GM12878 (cell line): Measurements from ENCODE around the gene SYS1. TPM values are rescaled to one million over a fixed set of nuclear protein-coding genes. Genes with fewer than 3 reads are reported as not detected.

Experiments used
- ATAC-seq: fragments of 200-7000 bp; cut with Tn5 transposase; 3 replicates; pipeline ENCODE4 v1.9.1; 2020; ENCODE audit warnings: mild to moderate bottlenecking, moderate library complexity
- BruUV-seq: library from RNA; stranded (reverse); fragments of 400-500 nt; replicated peaks from 2 replicates; lab custom pipeline; 2021; lab: Mats Ljungman, UMichigan
- CTCF ChIA-PET: fragments of 300-600 bp; sonication (Branson Sonifier 250); formaldehyde crosslinking; extraction: SDS; loops from one replicate; lab custom pipeline; 2021; ENCODE audit warnings: inconsistent platforms; lab: Yijun Ruan, JAX
- POLR2A ChIA-PET: fragments of 350-600 bp; formaldehyde crosslinking; extraction: SDS; loops from one replicate; lab custom pipeline; 2021; ENCODE audit warnings: inconsistent platforms; lab: Charles Lee
- RAD21 ChIA-PET: fragments of 300-600 bp; sonication (Branson Sonifier 250); formaldehyde crosslinking; loops from one replicate; lab custom pipeline; 2023; ENCODE audit warnings: antibody characterized with exemption; ENCODE audit not compliant: unreplicated experiment; lab: Charles Lee
- SMC1A ChIA-PET: fragments of 300-600 bp; sonication (Branson Sonifier 250); formaldehyde crosslinking; loops from one replicate; lab custom pipeline; 2023; ENCODE audit not compliant: unreplicated experiment, uncharacterized antibody; lab: Charles Lee
- DNase-seq: peaks from one replicate; pipeline ENCODE4 v3.0.0-alpha.2; 2011; ENCODE audit warnings: low read depth, low spot score
- FAIRE-seq: peaks from 3 replicates; lab custom pipeline; 2011; peaks lifted over from hg19 to GRCh38; lab: Jason Lieb, UNC
- H2AFZ ChIP-seq: 2 replicates; pipeline ENCODE4 v1.6.0; 2011; ENCODE audit warnings: low read depth, low read length, control low read depth; ENCODE audit not compliant: control insufficient read depth
- H3K27ac ChIP-seq: 2 replicates; pipeline ENCODE4 v1.5.1; 2011; ENCODE audit warnings: control low read depth; ENCODE audit not compliant: control insufficient read depth, insufficient read depth
- H3K27me3 ChIP-seq, 2 experiments: replicated peaks in 1 of 2; 2 replicates each; pipeline versions ENCODE4 v1.6.0 to v1.6.1; 2011; ENCODE audit warnings: low read length in 1 of 2; ENCODE audit not compliant: control insufficient read depth in 2 of 2, insufficient read depth in 2 of 2
- H3K36me3 ChIP-seq, 2 experiments: 2 replicates each; pipeline ENCODE4 v1.5.1; 2011; ENCODE audit warnings: low read length in 1 of 2; ENCODE audit not compliant: control insufficient read depth in 2 of 2, insufficient read depth in 2 of 2
- H3K4me1 ChIP-seq: 2 replicates; pipeline ENCODE4 v1.6.1; 2011; ENCODE audit warnings: mild to moderate bottlenecking, low read length, moderate library complexity, mixed read lengths; ENCODE audit not compliant: control insufficient read depth, insufficient read depth
- H3K4me2 ChIP-seq: 2 replicates; pipeline ENCODE4 v1.6.0; 2011; ENCODE audit warnings: control low read depth; ENCODE audit not compliant: control insufficient read depth, insufficient read depth
- H3K4me3 ChIP-seq: fragments of 200-600 bp; sonication (generic); 2 replicates; pipeline ENCODE4 v1.5.1; 2016
- H3K79me2 ChIP-seq: 2 replicates; pipeline ENCODE4 v1.6.0; 2011; ENCODE audit warnings: low read length; ENCODE audit not compliant: control insufficient read depth, insufficient read depth
- H3K9ac ChIP-seq: 2 replicates; pipeline ENCODE4 v1.8.0; 2011; ENCODE audit warnings: low read length, control low read depth, mixed read lengths; ENCODE audit not compliant: control insufficient read depth, insufficient read depth
- H3K9me3 ChIP-seq: replicated peaks from 3 replicates; pipeline ENCODE4 v1.5.1; 2011; ENCODE audit warnings: mild to moderate bottlenecking, low read length; ENCODE audit not compliant: control insufficient read depth, insufficient read depth
- H4K20me1 ChIP-seq: 2 replicates; pipeline ENCODE4 v1.6.0; 2011; ENCODE audit not compliant: control insufficient read depth, insufficient read depth
- CBX3 ChIP-seq: fragments of 200-600 bp; sonication (generic); IDR thresholded peaks from 2 replicates; pipeline ENCODE4 v1.6.1; 2016; ENCODE audit warnings: low read depth, borderline replicate concordance
- FOS ChIP-seq: IDR thresholded peaks from 3 replicates; pipeline ENCODE4 v1.6.1; 2011; ENCODE audit warnings: borderline replicate concordance; ENCODE audit not compliant: insufficient read length; ENCODE audit errors: extremely low read depth
- GABPA ChIP-seq: IDR thresholded peaks from 2 replicates; pipeline ENCODE4 v1.6.1; 2014; ENCODE audit warnings: antibody characterized with exemption, low read depth, mild to moderate bottlenecking, inconsistent platforms
- IRF4 ChIP-seq: IDR thresholded peaks from 2 replicates; pipeline ENCODE4 v1.6.1; 2011; ENCODE audit warnings: low read depth, low read length
- JUNB ChIP-seq: IDR thresholded peaks from 2 replicates; pipeline ENCODE4 v1.6.1; 2016; ENCODE audit warnings: antibody characterized with exemption, mild to moderate bottlenecking
- LARP7 ChIP-seq: fragments of 450-650 bp; IDR thresholded peaks from 2 replicates; pipeline ENCODE4 v1.6.1; 2017; ENCODE audit warnings: mild to moderate bottlenecking
- MEF2A ChIP-seq: IDR thresholded peaks from 2 replicates; pipeline ENCODE4 v1.6.1; 2011; ENCODE audit warnings: low read depth, mild to moderate bottlenecking, low read length, moderate library complexity; ENCODE audit not compliant: insufficient read depth
- MEF2B ChIP-seq: fragments of 450-650 bp; IDR thresholded peaks from 2 replicates; pipeline ENCODE4 v1.6.1; 2018; ENCODE audit warnings: mild to moderate bottlenecking, moderate library complexity; ENCODE audit not compliant: partially characterized antibody, poor library complexity, severe bottlenecking
- NFIC ChIP-seq: IDR thresholded peaks from 2 replicates; pipeline ENCODE4 v1.6.1; 2012; ENCODE audit warnings: low read depth, mild to moderate bottlenecking, inconsistent platforms, low read length, moderate library complexity
- NFXL1 ChIP-seq: fragments of 450-650 bp; IDR thresholded peaks from 2 replicates; pipeline ENCODE4 v1.6.1; 2017; ENCODE audit warnings: antibody characterized with exemption, mild to moderate bottlenecking, borderline replicate concordance
- RB1 ChIP-seq: fragments of 450-650 bp; formaldehyde crosslinking; IDR thresholded peaks from 2 replicates; pipeline ENCODE4 v1.6.1; 2017; ENCODE audit warnings: mild to moderate bottlenecking, borderline replicate concordance
- RELA ChIP-seq: fragments of 450-650 bp; IDR thresholded peaks from 2 replicates; pipeline ENCODE4 v1.8.0; 2014; ENCODE audit warnings: borderline replicate concordance; ENCODE audit not compliant: partially characterized antibody
- TCF3 ChIP-seq: IDR thresholded peaks from 2 replicates; pipeline ENCODE4 v1.6.1; 2012; ENCODE audit warnings: low read depth, mild to moderate bottlenecking, low read length, borderline replicate concordance; ENCODE audit not compliant: insufficient read depth
- WGBS: methylation state at CpG from one replicate; pipeline ENCODE4 v1.1.6; 2016; ENCODE audit warnings: low lambda C conversion rate; ENCODE audit not compliant: insufficient replicate concordance, insufficient coverage; ENCODE audit errors: missing lambda C conversion rate; 5-methylcytosine and 5-hydroxymethylcytosine counted together
- in situ Hi-C: fragments of 300-500 bp; cut with MboI; formaldehyde crosslinking; loops from 9 replicates; pipeline ENCODE4 v1.14.3; 2018; ENCODE audit warnings: mixed read lengths
- intact Hi-C: fragments of 100-400 bp; cut with micrococcal nuclease; formaldehyde crosslinking; loops from one replicate; pipeline ENCODE4 v1.14.2; 2022; ENCODE audit not compliant: unreplicated experiment
- polyA plus RNA-seq, 11 experiments: library from polyadenylated mRNA; depleted of rRNA in 4 of 11; unstranded in 6 of 11; stranded (reverse) in 5 of 11; fragments of >200 nt; fragmentation: Nextera tagmentation in 4 of 11; fragmentation: Illumina TruSeq in 1 of 11; extraction: Ambion mirVana in 4 of 11; extraction: Trizol in 1 of 11; gene quantifications; 1 replicate in 1 of 11; 2 replicates in 10 of 11; pipeline versions ENCODE4 v1.2.1 to v1.2.3, GENCODE V29; 2011 to 2016; ENCODE audit warnings: inconsistent platforms in 2 of 11, missing spikeins in 2 of 11, low read depth in 1 of 11
- total RNA-seq, 4 experiments: library from RNA; depleted of rRNA in 3 of 4; stranded (reverse); fragments of >200 nt in 3 of 4; fragmentation: Illumina TruSeq in 1 of 4; extraction: Trizol in 1 of 4; gene quantifications; 2 replicates each; pipeline versions ENCODE4 v1.2.1 to v1.2.3, GENCODE V29; 2013 to 2021
- TF ChIP-seq, protein P1 (sequence below): fragments of 450-650 bp; IDR thresholded peaks from 2 replicates; pipeline ENCODE4 v1.6.1; 2016; ENCODE audit warnings: mild to moderate bottlenecking
- TF ChIP-seq, protein P2 (sequence below): fragments of 450-650 bp; IDR thresholded peaks from 2 replicates; pipeline ENCODE4 v1.6.1; 2017; ENCODE audit warnings: mild to moderate bottlenecking
- TF ChIP-seq, protein P3 (sequence below): fragments of 450-650 bp; IDR thresholded peaks from 2 replicates; pipeline ENCODE4 v1.6.1; 2018; ENCODE audit warnings: borderline replicate concordance, mild to moderate bottlenecking; ENCODE audit not compliant: partially characterized antibody

SYS1 gene
- total and polyA plus RNA-seq, 10 of the 15 experiments (the other 5 are each of a cell fraction or from before 2014, with no cell fraction given): 5.1 to 22.6 (median 9.3) TPM

DNA sequence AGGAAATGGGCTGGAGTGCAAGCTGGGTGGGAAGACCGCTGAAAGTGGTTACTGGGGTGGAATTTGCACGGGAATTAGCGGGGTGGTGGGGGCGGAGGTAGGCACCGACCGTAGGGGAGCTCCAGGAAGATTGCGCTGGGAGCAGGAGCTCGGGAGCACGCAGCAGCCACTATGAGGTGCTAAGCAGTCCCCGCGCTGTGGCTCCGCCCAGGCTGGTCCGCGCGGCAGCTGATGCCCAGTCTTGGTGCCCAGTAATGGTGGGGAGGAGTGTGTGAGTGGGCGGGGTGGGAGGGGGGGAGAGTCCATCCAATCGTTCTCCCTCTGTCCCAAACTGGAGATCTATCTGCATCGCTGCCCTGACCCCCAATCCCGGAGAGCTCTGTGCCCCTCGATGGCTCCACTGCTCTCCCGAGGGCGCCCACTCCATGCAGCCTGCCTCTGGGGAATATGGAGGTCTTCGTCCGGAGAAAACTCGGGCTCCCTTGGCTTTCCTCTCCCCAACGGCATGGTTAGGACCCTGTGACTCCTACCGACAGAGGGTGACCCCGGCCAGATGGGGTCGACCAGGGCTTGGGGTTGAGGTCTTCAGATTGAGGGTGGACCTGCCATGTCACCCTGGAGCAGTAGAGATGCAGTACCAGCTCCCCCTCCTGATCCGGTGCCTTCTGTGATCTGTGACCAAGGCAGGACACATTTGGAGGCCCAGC is 9.8 kb downstream of the SYS1 start:
- intact Hi-C loops: no loop called here
- no peaks in the 10 kb centered on the region for H3K36me3 ChIP-seq
- no peak for FAIRE-seq
- SMC1A ChIA-PET: interaction anchor here (0.9 to 19.8 kb wide), 12 partner anchors 10 to 398 kb away, joined by 3 to 440 read pairs (median 7); partner anchors contain the start of genes SYS1 and WFDC10A
- H3K9ac ChIP-seq: no peak overlapping the region
- H3K27ac ChIP-seq: no peak overlapping the region
- POLR2A ChIA-PET: interaction anchor here (0.9 to 1.2 kb wide), 2 partner anchors 12 to 63 kb away, joined by 4 read pairs; no protein-coding TSS in a partner anchor
- no peak for ATAC-seq
- CTCF ChIA-PET: interaction anchor here (1.0 to 19.4 kb wide), 22 partner anchors 11 to 463 kb away, joined by 3 to 685 read pairs (median 9); partner anchors contain the start of genes PABPC1L, PIGT and SYS1
- TF ChIP-seq JUNB (no peak), TCF3 (no peak), MEF2A (no peak), NFIC (no peak), FOS (no peak), CBX3 (no peak), NFXL1 (no peak), RB1 (no peak), LARP7 (no peak), IRF4 (no peak), GABPA (no peak), MEF2B (no peak), RELA (no peak)
- TF ChIP-seq, protein P1, sequence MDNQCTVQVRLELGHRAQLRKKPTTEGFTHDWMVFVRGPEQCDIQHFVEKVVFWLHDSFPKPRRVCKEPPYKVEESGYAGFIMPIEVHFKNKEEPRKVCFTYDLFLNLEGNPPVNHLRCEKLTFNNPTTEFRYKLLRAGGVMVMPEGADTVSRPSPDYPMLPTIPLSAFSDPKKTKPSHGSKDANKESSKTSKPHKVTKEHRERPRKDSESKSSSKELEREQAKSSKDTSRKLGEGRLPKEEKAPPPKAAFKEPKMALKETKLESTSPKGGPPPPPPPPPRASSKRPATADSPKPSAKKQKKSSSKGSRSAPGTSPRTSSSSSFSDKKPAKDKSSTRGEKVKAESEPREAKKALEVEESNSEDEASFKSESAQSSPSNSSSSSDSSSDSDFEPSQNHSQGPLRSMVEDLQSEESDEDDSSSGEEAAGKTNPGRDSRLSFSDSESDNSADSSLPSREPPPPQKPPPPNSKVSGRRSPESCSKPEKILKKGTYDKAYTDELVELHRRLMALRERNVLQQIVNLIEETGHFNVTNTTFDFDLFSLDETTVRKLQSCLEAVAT: no peak
- TF ChIP-seq, protein P2, sequence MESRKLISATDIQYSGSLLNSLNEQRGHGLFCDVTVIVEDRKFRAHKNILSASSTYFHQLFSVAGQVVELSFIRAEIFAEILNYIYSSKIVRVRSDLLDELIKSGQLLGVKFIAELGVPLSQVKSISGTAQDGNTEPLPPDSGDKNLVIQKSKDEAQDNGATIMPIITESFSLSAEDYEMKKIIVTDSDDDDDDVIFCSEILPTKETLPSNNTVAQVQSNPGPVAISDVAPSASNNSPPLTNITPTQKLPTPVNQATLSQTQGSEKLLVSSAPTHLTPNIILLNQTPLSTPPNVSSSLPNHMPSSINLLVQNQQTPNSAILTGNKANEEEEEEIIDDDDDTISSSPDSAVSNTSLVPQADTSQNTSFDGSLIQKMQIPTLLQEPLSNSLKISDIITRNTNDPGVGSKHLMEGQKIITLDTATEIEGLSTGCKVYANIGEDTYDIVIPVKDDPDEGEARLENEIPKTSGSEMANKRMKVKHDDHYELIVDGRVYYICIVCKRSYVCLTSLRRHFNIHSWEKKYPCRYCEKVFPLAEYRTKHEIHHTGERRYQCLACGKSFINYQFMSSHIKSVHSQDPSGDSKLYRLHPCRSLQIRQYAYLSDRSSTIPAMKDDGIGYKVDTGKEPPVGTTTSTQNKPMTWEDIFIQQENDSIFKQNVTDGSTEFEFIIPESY: no peak
- TF ChIP-seq, protein P3, sequence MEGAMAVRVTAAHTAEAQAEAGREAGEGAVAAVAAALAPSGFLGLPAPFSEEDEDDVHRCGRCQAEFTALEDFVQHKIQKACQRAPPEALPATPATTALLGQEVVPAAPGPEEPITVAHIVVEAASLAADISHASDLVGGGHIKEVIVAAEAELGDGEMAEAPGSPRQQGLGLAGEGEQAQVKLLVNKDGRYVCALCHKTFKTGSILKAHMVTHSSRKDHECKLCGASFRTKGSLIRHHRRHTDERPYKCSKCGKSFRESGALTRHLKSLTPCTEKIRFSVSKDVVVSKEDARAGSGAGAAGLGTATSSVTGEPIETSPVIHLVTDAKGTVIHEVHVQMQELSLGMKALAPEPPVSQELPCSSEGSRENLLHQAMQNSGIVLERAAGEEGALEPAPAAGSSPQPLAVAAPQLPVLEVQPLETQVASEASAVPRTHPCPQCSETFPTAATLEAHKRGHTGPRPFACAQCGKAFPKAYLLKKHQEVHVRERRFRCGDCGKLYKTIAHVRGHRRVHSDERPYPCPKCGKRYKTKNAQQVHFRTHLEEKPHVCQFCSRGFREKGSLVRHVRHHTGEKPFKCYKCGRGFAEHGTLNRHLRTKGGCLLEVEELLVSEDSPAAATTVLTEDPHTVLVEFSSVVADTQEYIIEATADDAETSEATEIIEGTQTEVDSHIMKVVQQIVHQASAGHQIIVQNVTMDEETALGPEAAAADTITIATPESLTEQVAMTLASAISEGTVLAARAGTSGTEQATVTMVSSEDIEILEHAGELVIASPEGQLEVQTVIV: no peak
- RAD21 ChIA-PET: interaction anchor here (1.0 to 17.6 kb wide), 12 partner anchors 9 to 92 kb away, joined by 4 to 394 read pairs (median 8); partner anchors contain the start of genes PIGT and SYS1
- peaks cover 22% of the 10 kb centered on the region for H3K4me1 ChIP-seq
- no peak overlapping the region for H3K4me3 ChIP-seq
- no peaks in the 10 kb centered on the region for H3K27me3 ChIP-seq
- H3K79me2 ChIP-seq: no peaks in the 10 kb centered on the region
- peak overlapping the region; percentile 89; the same call in 1 of the 2 replicates for H3K4me2 ChIP-seq
- no peaks in the 10 kb centered on the region for H3K9me3 ChIP-seq
- H4K20me1 ChIP-seq: no peaks in the 10 kb centered on the region
- H2AFZ ChIP-seq: no peak overlapping the region
- WGBS: 83% methylated on average over 24 of the region's 30 CpGs
- in situ Hi-C loops: loop anchor here (5.0 kb wide), 1 partner anchor 65 kb away; no protein-coding TSS in a partner anchor
- DNase-seq: no peak
- BruUV-seq: no TSS peak
